Measurements from ENCODE around the gene TMEM222. TPM values are rescaled to one million over a fixed set of nuclear protein-coding genes. Genes with fewer than 3 reads are reported as not detected.

TMEM222 gene
- total RNA-seq, 1 donor from 2014 or later: 43.5 TPM

DNA sequence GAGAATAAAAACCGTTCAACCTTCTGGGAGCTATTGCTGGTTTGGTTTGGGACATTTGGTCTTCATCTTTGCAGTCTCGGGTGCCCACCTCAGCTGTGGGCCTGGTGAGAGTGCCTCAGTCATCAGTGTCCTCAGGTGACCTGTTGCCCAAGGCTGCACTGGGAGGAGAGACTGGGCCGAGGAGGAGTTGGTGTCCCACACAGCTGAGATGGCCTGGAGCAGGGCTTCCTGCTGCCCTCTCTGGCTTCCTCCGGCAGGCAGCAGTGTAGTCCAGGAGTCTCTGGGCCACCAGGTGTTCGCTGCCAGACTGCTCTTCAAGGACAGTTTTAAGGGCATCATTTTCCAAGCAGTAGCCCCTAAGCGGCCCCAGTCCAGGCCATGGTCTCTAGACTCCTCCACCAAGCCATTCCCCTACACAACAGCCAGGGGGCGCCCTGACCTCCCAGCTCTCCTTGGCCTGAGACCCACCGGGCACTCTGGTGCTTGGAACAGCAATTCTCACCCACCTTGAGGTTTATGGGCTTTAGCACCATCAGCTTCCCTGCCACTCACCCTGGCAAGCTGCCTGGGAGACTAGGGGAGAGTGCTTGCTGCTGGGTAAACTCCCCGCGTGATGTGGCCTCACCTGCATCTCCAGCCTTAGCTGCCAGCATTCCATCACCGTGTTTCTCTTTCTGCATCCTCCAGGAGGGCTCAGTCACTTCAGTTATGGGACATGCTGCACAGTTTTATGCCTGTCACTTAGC lies 10.7 kb downstream of the TMEM222 start:
- TF ChIP-seq, protein P1, sequence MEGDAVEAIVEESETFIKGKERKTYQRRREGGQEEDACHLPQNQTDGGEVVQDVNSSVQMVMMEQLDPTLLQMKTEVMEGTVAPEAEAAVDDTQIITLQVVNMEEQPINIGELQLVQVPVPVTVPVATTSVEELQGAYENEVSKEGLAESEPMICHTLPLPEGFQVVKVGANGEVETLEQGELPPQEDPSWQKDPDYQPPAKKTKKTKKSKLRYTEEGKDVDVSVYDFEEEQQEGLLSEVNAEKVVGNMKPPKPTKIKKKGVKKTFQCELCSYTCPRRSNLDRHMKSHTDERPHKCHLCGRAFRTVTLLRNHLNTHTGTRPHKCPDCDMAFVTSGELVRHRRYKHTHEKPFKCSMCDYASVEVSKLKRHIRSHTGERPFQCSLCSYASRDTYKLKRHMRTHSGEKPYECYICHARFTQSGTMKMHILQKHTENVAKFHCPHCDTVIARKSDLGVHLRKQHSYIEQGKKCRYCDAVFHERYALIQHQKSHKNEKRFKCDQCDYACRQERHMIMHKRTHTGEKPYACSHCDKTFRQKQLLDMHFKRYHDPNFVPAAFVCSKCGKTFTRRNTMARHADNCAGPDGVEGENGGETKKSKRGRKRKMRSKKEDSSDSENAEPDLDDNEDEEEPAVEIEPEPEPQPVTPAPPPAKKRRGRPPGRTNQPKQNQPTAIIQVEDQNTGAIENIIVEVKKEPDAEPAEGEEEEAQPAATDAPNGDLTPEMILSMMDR (IDR thresholded peaks at IDR 0.05; ENCODE audit: unreplicated experiment): peak; percentile 81
- Mint-ChIP-seq H3K36me3 (ENCODE audit: low read depth, unreplicated experiment) (peaks cover 30% of the 10 kb centered on the region), H3K4me3 (ENCODE audit: unreplicated experiment) (peak overlapping the region; percentile 77), H3K4me1 (ENCODE audit: unreplicated experiment) (peaks cover 8% of the 10 kb centered on the region), H3K27ac (ENCODE audit: unreplicated experiment) (no peak overlapping the region), H3K27me3 (ENCODE audit: unreplicated experiment) (peaks cover 3% of the 10 kb centered on the region), H3K9me3 (ENCODE audit: unreplicated experiment) (no peaks in the 10 kb centered on the region)
- peak; percentile 77 for DNase-seq (ENCODE audit: low spot score)

DNA sequence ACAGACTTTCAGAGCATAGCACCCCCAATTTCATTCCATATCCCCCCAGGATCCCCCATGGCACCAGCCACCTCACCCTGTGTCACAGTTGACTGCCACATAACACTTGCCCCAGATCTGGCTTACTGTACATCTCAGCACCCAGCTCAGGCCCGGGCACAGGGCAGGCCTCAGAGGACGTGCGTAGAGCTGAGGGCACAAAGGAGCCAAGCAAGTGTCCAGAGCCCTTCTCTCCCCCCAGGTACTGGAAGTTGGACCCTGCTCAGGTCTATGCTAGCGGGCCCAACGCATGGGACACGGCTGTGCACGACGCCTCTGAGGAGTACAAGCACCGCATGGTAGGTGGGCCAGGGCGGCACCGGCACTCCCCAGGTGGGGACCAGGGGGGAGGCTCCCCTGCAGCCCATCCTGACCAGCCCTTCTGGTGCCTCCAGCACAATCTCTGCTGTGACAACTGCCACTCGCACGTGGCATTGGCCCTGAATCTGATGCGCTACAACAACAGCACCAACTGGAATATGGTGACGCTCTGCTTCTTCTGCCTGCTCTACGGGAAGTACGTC lies 11.8 kb downstream of the TMEM222 start:
- DNase-seq (ENCODE audit: low spot score): no peak
- Mint-ChIP-seq H3K27ac (ENCODE audit: unreplicated experiment) (no peak overlapping the region), H3K4me3 (ENCODE audit: unreplicated experiment) (peak overlapping the region; percentile 79), H3K4me1 (ENCODE audit: unreplicated experiment) (peaks cover 9% of the 10 kb centered on the region), H3K36me3 (ENCODE audit: low read depth, unreplicated experiment) (peaks cover 25% of the 10 kb centered on the region), H3K27me3 (ENCODE audit: unreplicated experiment) (peaks cover 6% of the 10 kb centered on the region), H3K9me3 (ENCODE audit: unreplicated experiment) (no peaks in the 10 kb centered on the region)
- TF ChIP-seq, protein P1 (IDR thresholded peaks at IDR 0.05; ENCODE audit: unreplicated experiment): no peak

DNA sequence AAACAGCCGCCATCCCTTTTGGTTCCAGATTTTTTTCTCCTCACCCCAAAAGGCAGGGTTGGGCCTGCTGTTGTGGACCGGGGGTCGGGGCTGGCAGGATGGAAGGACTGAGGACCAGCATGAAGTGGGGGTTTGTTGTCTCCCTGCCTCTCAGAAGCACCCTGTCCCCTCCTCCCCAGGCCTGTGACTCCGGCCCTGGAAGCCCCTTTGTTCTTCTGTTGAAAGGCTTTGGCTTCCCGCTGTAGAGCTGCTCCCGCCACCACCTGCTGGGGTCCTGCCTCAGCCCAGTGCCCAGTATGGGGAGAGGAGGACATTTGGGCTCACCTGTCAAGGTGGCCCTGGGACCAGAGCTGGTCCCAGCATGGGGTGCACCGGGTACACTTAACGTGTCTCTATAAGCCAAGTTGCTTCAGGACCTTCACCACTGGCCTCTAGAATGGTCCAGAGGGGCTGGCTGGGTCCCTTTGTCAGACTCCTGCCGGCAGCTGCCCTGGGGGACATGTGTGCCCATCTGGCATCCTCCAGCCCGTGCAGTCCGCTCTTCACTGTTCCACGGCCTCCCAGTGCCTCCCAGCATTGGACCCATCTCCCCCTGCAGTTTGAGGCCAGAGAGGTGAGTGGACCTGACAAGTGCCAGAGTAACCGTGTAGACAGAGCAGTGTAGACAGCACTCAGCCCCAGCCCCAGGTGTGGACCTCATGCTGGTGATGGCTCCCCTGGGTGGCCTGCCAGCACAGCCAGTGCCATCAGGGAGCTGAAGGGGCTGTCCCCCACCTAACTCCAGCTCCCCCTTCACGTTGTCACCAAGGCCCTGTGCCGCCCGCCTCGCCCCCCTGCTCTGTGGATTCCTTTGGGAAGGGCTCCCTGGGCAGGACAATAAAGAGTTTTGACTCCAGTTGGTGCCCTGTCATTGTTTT lies 13.8 kb downstream of the TMEM222 start:
- TF ChIP-seq, protein P1 (IDR thresholded peaks at IDR 0.05; ENCODE audit: unreplicated experiment): no peak
- Mint-ChIP-seq H3K36me3 (ENCODE audit: low read depth, unreplicated experiment) (peaks cover 25% of the 10 kb centered on the region), H3K4me3 (ENCODE audit: unreplicated experiment) (no peak overlapping the region), H3K27me3 (ENCODE audit: unreplicated experiment) (peaks cover 15% of the 10 kb centered on the region), H3K27ac (ENCODE audit: unreplicated experiment) (no peak overlapping the region), H3K9me3 (ENCODE audit: unreplicated experiment) (no peaks in the 10 kb centered on the region), H3K4me1 (ENCODE audit: unreplicated experiment) (peaks cover 19% of the 10 kb centered on the region)
- no peak for DNase-seq (ENCODE audit: low spot score)

DNA sequence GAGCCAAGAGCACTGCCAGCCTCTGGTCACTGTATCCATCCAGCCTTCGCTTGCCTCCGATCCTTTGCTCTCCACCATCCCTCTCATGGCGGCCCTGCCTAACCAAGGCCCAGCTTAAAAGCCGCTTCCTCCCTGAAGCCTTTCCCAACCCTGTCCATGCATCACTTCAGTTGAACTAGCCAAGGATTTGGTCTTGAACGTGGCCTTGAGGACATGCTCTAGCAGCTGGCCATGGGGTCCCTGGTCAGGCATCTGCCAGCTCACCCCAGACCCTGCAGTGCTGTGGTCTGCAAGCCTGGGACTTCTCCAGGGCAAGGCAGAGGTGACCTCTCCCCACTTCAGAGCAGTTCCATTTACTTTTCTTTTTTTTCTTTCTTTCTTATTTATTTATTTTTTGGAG lies 14.8 kb downstream of the TMEM222 start:
- H3K27ac Mint-ChIP-seq (ENCODE audit: unreplicated experiment): no peak overlapping the region
- TF ChIP-seq, protein P1 (IDR thresholded peaks at IDR 0.05; ENCODE audit: unreplicated experiment): no peak
- DNase-seq (ENCODE audit: low spot score): no peak
- no peaks in the 10 kb centered on the region for H3K9me3 Mint-ChIP-seq (ENCODE audit: unreplicated experiment)
- no peak overlapping the region for H3K4me3 Mint-ChIP-seq (ENCODE audit: unreplicated experiment)
- H3K27me3 Mint-ChIP-seq (ENCODE audit: unreplicated experiment): peaks cover 14% of the 10 kb centered on the region
- H3K4me1 Mint-ChIP-seq (ENCODE audit: unreplicated experiment): peaks cover 24% of the 10 kb centered on the region
- peaks cover 25% of the 10 kb centered on the region for H3K36me3 Mint-ChIP-seq (ENCODE audit: low read depth, unreplicated experiment)

Data from endothelial cell (in vitro differentiated cells).